Panc1 (cell line): Measurements from ENCODE around the gene MBTPS2. TPM values are rescaled to one million over a fixed set of nuclear protein-coding genes. Genes with fewer than 3 reads are reported as not detected.

Experiments
- ATAC-seq: fragments of 200-7000 bp; cut with Tn5 transposase; 2 replicates; pipeline ENCODE4 v1.9.1; 2020; ENCODE audit warnings: mild to moderate bottlenecking, moderate library complexity
- Bru-seq: library from RNA; stranded (reverse); fragments of 400-500 nt; gene quantifications from one replicate; lab custom pipeline; 2021; lab: Mats Ljungman, UMichigan
- BruChase-seq, 2 experiments: library from RNA; stranded (reverse); fragments of 400-500 nt; gene quantifications; one replicate each; lab custom pipeline; 2021; lab: Mats Ljungman, UMichigan
- BruUV-seq: library from RNA; stranded (reverse); fragments of 400-500 nt; replicated peaks from 2 replicates; lab custom pipeline; 2021; lab: Mats Ljungman, UMichigan
- CTCF ChIA-PET: fragments of 300-600 bp; sonication (Branson Sonifier 250); formaldehyde crosslinking; loops from one replicate; lab custom pipeline; 2022; ENCODE audit warnings: antibody characterized with exemption; lab: Charles Lee
- POLR2A ChIA-PET: fragments of 300-600 bp; sonication (Branson Sonifier 250); formaldehyde crosslinking; loops from one replicate; lab custom pipeline; 2022; ENCODE audit warnings: antibody characterized with exemption; lab: Charles Lee
- DNase-seq: peaks from one replicate; pipeline ENCODE4 v3.0.0-alpha.2; 2010; ENCODE audit warnings: low read depth, low spot score
- H3K27ac ChIP-seq: 2 replicates; pipeline ENCODE4 v1.5.1; 2011; ENCODE audit warnings: mild to moderate bottlenecking, low read length, inconsistent platforms
- H3K27me3 ChIP-seq: fragments of 200-500 bp; sonication (Bioruptor generic); 2 replicates; pipeline ENCODE4 v1.6.0; 2014; ENCODE audit warnings: low read length, inconsistent platforms; ENCODE audit not compliant: control insufficient read depth, insufficient read depth
- H3K36me3 ChIP-seq: fragments of 200-500 bp; sonication (Bioruptor generic); 2 replicates; pipeline ENCODE4 v1.5.1; 2014; ENCODE audit warnings: inconsistent platforms, mild to moderate bottlenecking, low read length, moderate library complexity; ENCODE audit not compliant: control insufficient read depth, insufficient read depth
- H3K4me1 ChIP-seq: 2 replicates; pipeline ENCODE4 v1.5.1; 2011; ENCODE audit warnings: inconsistent platforms, mild to moderate bottlenecking, low read length, moderate library complexity; ENCODE audit not compliant: control insufficient read depth, insufficient read depth
- H3K4me3 ChIP-seq, 2 experiments: 2 replicates each; pipeline ENCODE4 v1.5.1; 2011 to 2012; ENCODE audit warnings: low read depth in 2 of 2, low read length in 2 of 2, mild to moderate bottlenecking in 2 of 2, inconsistent platforms in 1 of 2, moderate library complexity in 1 of 2
- H3K9me3 ChIP-seq: fragments of 200-500 bp; sonication (Bioruptor generic); 2 replicates; pipeline ENCODE4 v1.5.1; 2014; ENCODE audit warnings: low read depth, mild to moderate bottlenecking, inconsistent platforms, low read length, moderate library complexity; ENCODE audit not compliant: control insufficient read depth, insufficient read depth
- CTCF ChIP-seq: fragments of 450-650 bp; IDR thresholded peaks from 2 replicates; pipeline ENCODE4 v1.5.1; 2017; ENCODE audit warnings: mild to moderate bottlenecking
- POLR2AphosphoS5 ChIP-seq: IDR thresholded peaks from 2 replicates; pipeline ENCODE4 v1.6.1; 2012; ENCODE audit warnings: mild to moderate bottlenecking, low read depth, low read length, moderate library complexity
- SIN3A ChIP-seq: IDR thresholded peaks from 2 replicates; pipeline ENCODE4 v1.6.1; 2012; ENCODE audit warnings: low read depth, mild to moderate bottlenecking, low read length, moderate library complexity, borderline replicate concordance; ENCODE audit not compliant: insufficient read depth
- TCF7L2 ChIP-seq: IDR thresholded peaks from 2 replicates; pipeline ENCODE4 v1.6.1; 2011; ENCODE audit warnings: mild to moderate bottlenecking, low read depth, low read length, inconsistent platforms
- in situ Hi-C: cut with HindIII; loops from 2 replicates; pipeline ENCODE4 v1.10.0; 2016; ENCODE audit warnings: low sequenced_read_pairs, low pct_unique_long_range_greater_than_20kb
- intact Hi-C: fragments of 100-400 bp; cut with micrococcal nuclease; formaldehyde crosslinking; loops from one replicate; pipeline ENCODE4 v1.10.0; 2022; ENCODE audit not compliant: unreplicated experiment
- long read RNA-seq: library from polyadenylated mRNA; unstranded; transcript quantifications from one replicate; pipeline ENCODE4 v2.0.0, GENCODE V29; 2021; ENCODE audit not compliant: unreplicated experiment
- polyA plus RNA-seq: library from polyadenylated mRNA; unstranded; fragments of >200 nt; gene quantifications from one replicate; pipeline ENCODE4 v1.2.1, GENCODE V29; 2012; ENCODE audit warnings: missing spikeins; ENCODE audit not compliant: insufficient read length
- total RNA-seq: library from RNA; stranded (reverse); gene quantifications from one replicate; pipeline ENCODE4 v1.2.1, GENCODE V29; 2021; ENCODE audit not compliant: unreplicated experiment
- TF ChIP-seq, protein P1 (sequence below), 2 experiments: IDR thresholded peaks; 2 replicates each; pipeline ENCODE4 v1.6.1; 2011 to 2012; ENCODE audit warnings: low read depth in 2 of 2, control low read depth in 1 of 2, low read length in 1 of 2, mild to moderate bottlenecking in 1 of 2, moderate library complexity in 1 of 2; ENCODE audit not compliant: insufficient read depth in 1 of 2

Gene MBTPS2
- total RNA-seq (13.5 TPM), Bru-seq, nascent RNA (percentile 62 among the genes with signal in this experiment), BruChase-seq, experiment 1, labeled RNA remaining after a 2-hour chase (percentile 61 among the genes with signal in this experiment), BruChase-seq, experiment 2, labeled RNA remaining after a 6-hour chase (percentile 75 among the genes with signal in this experiment)
- polyA plus RNA-seq: 10.3 TPM
- long read RNA-seq, full-length matches to known transcripts: 58 of 74 reads
- long read RNA-seq, partial matches to known transcripts: 5 of 74 reads
- long read RNA-seq, other reads (novel, unspliced or antisense): 11 of 74 reads

- Histone ChIP-seq H3K36me3 (peaks cover under 1% of the 10 kb centered on the region), H3K27me3 (no peaks in the 10 kb centered on the region), H3K4me1 (no peaks in the 10 kb centered on the region), H3K4me3 (peak within 1 kb of the TSS; percentile 58 to 64), H3K27ac (peak within 1 kb of the TSS; percentile 81), H3K9me3 (no peaks in the 10 kb centered on the region)
- BruUV-seq: no TSS peak
- POLR2A ChIA-PET: interaction anchor here (0.6 kb wide), 1 partner anchor 434 kb away, joined by 4 read pairs; no protein-coding TSS in a partner anchor
- TF ChIP-seq TCF7L2: no peak
- TF ChIP-seq, protein P1, sequence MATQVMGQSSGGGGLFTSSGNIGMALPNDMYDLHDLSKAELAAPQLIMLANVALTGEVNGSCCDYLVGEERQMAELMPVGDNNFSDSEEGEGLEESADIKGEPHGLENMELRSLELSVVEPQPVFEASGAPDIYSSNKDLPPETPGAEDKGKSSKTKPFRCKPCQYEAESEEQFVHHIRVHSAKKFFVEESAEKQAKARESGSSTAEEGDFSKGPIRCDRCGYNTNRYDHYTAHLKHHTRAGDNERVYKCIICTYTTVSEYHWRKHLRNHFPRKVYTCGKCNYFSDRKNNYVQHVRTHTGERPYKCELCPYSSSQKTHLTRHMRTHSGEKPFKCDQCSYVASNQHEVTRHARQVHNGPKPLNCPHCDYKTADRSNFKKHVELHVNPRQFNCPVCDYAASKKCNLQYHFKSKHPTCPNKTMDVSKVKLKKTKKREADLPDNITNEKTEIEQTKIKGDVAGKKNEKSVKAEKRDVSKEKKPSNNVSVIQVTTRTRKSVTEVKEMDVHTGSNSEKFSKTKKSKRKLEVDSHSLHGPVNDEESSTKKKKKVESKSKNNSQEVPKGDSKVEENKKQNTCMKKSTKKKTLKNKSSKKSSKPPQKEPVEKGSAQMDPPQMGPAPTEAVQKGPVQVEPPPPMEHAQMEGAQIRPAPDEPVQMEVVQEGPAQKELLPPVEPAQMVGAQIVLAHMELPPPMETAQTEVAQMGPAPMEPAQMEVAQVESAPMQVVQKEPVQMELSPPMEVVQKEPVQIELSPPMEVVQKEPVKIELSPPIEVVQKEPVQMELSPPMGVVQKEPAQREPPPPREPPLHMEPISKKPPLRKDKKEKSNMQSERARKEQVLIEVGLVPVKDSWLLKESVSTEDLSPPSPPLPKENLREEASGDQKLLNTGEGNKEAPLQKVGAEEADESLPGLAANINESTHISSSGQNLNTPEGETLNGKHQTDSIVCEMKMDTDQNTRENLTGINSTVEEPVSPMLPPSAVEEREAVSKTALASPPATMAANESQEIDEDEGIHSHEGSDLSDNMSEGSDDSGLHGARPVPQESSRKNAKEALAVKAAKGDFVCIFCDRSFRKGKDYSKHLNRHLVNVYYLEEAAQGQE (IDR thresholded peaks at IDR 0.05; ENCODE audit: insufficient read depth in 1 of 2, low read depth in 2 of 2, low read length in 1 of 2): 0 out of 4 replicates have a peak, but pooled peaks of 1 of the 2 experiments have one; percentile 13
- TF ChIP-seq POLR2AphosphoS5: peak; percentile 73
- peak; percentile 41 for TF ChIP-seq CTCF
- TF ChIP-seq SIN3A: no peak
- CTCF ChIA-PET: interaction anchor here (0.9 kb wide), 1 partner anchor 146 kb away, joined by 4 read pairs; no protein-coding TSS in a partner anchor
- ATAC-seq: peak; percentile 92
- in situ Hi-C loops: no loop called here
- intact Hi-C loops: loop anchor here (2.0 kb wide), 1 partner anchor 105 kb away; no protein-coding TSS in a partner anchor
- peak; percentile 30 for DNase-seq
Measured at GRCh38 chrX:21839334-21840192, at the start of gene MBTPS2. Gene MBTPS2 (plus strand): TSS chrX:21839617. CDS start chrX:21839735, 118 bp downstream.

DNA sequence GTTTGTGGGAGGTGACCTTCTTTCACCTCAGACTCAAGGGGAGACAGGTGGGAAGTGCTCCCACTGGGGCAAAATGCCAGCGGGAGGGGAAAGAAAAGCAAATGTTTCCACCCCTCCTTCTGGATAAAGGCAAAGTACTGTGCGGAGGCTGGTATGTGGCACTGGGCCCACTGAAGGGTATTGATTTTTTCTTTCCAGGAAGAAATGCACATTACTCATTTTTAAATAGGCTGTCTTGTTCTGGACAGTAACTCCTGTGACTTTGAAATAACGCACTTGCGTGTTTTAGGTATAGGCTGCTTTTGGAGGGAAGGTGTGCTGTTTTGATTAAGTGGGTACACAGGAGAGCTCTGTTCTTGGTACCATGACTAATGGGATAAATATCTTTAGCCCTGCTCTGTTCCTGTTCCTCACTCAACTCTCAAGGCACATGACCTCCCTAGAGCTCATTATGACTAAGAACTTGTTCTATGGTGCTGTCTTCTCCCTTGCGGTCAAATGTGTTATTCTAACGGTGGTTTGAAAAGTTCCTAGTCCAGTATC lies 40.7 kb upstream of the MBTPS2 start:
- H3K4me1 ChIP-seq: peaks cover 10% of the 10 kb centered on the region
- ChIA-PET POLR2A (no interaction called here), CTCF (no interaction called here)
- DNase-seq (peak; percentile 30), ATAC-seq (peak; percentile 96)
- H3K27me3 ChIP-seq: no peaks in the 10 kb centered on the region
- TF ChIP-seq, protein P1 (IDR thresholded peaks at IDR 0.05; ENCODE audit: insufficient read depth in 1 of 2, low read depth in 2 of 2, low read length in 1 of 2): no peak
- TF ChIP-seq POLR2AphosphoS5 (no peak), TCF7L2 (no peak), CTCF (no peak), SIN3A (no peak)
- no peak overlapping the region for H3K4me3 ChIP-seq
- no TSS peak for BruUV-seq
- H3K9me3 ChIP-seq: no peaks in the 10 kb centered on the region
- peak overlapping the region; percentile 69 for H3K27ac ChIP-seq
- intact Hi-C loops: no loop called here
- in situ Hi-C loops: no loop called here
- H3K36me3 ChIP-seq: no peaks in the 10 kb centered on the region
